Kidney (tissue), 14 donors: ENCODE measurements around the gene SYCE1L. TPM values are rescaled to one million over a fixed set of nuclear protein-coding genes. Genes with fewer than 3 reads are reported as not detected.
"Not testable (repeated sequence)": the region's sequence is repeated elsewhere in the genome, so short reads cannot be mapped to it uniquely, and the experiment has no call there.

Source experiments
- DNase-seq, 5 donors: peaks; one replicate each; pipeline ENCODE4 v3.0.0-alpha.2; 2013 to 2020
- FAIRE-seq: peaks from 2 replicates; lab custom pipeline; 2012; peaks lifted over from hg19 to GRCh38; lab: Jason Lieb, UNC
- H3K27ac ChIP-seq, 2 donors: one replicate each; pipeline ENCODE4 v1.7.0; 2013; ENCODE audit warnings: low read depth in 2 of 2, low read length in 2 of 2, inconsistent platforms in 1 of 2
- H3K27me3 ChIP-seq: one replicate; pipeline ENCODE4 v1.7.1; 2013; ENCODE audit warnings: low read length, inconsistent platforms; ENCODE audit not compliant: control insufficient read depth, insufficient read depth
- H3K36me3 ChIP-seq, 3 donors: one replicate each; pipeline versions ENCODE4 v1.7.0 to v1.7.1; 2013; ENCODE audit warnings: low read length in 3 of 3, control low read depth in 1 of 3, inconsistent platforms in 1 of 3; ENCODE audit not compliant: insufficient read depth in 3 of 3, control insufficient read depth in 2 of 3
- H3K4me1 ChIP-seq, 3 donors: one replicate each; pipeline versions ENCODE4 v1.7.0 to v1.7.1; 2013; ENCODE audit warnings: low read length in 3 of 3, inconsistent platforms in 1 of 3, low read depth in 1 of 3; ENCODE audit not compliant: control insufficient read depth in 2 of 3, insufficient read depth in 2 of 3
- H3K4me3 ChIP-seq, 3 donors: one replicate each; pipeline versions ENCODE4 v1.7.0 to v1.8.1; 2013; ENCODE audit warnings: low read length in 3 of 3, control low read depth in 1 of 3, inconsistent platforms in 1 of 3
- H3K9ac ChIP-seq, 3 donors: one replicate each; pipeline versions ENCODE4 v1.7.0 to v1.7.1; 2013; ENCODE audit warnings: low read length in 3 of 3, control low read depth in 1 of 3, inconsistent platforms in 1 of 3
- H3K9me3 ChIP-seq, 3 donors: one replicate each; pipeline versions ENCODE4 v1.7.0 to v1.7.1; 2013; ENCODE audit warnings: low read length in 3 of 3, control low read depth in 1 of 3, inconsistent platforms in 1 of 3; ENCODE audit not compliant: control insufficient read depth in 2 of 3, insufficient read depth in 1 of 3
- intact Hi-C: fragments of 100-400 bp; cut with DNase I; formaldehyde crosslinking; loops from one replicate; pipeline ENCODE4 v1.11.1; 2022
- polyA plus RNA-seq: library from polyadenylated mRNA; stranded (reverse); fragments of 350-450 nt; fragmentation: Illumina TruSeq; extraction: RNeasy Lipid Tissue Mini Kit (QIAGEN cat#74804); gene quantifications from one replicate; pipeline ENCODE4 v1.2.3, GENCODE V29; 2014; ENCODE audit warnings: low read depth, low replicate concordance; ENCODE audit not compliant: insufficient read depth
- total RNA-seq: library from RNA; stranded (reverse); fragmentation: NEBNext Ultra II Directional; extraction: Animal tissue kit (Norgen Biotek cat#: 25700); gene quantifications from one replicate; pipeline ENCODE4 v1.2.1, GENCODE V29; 2021
- TF ChIP-seq, protein P1 (sequence below): IDR thresholded peaks from 3 replicates; pipeline ENCODE4 v1.5.1; 2012; ENCODE audit warnings: mild to moderate bottlenecking, moderate library complexity, borderline replicate concordance; ENCODE audit not compliant: insufficient read depth; ENCODE audit errors: extremely low read depth
- donor health status: control.
- donor health status: control.
- donor health status: control.
- donor health status: control.
- donor health status: control.
- donor health status: DM: yes; HTN: yes; CAD: no.
- donor health status: Normal renal cell carcinoma (clear cell type).

Gene SYCE1L
- total and polyA plus RNA-seq, 2 donors from 2014 or later: 7.1 to 9.7 TPM

DNA sequence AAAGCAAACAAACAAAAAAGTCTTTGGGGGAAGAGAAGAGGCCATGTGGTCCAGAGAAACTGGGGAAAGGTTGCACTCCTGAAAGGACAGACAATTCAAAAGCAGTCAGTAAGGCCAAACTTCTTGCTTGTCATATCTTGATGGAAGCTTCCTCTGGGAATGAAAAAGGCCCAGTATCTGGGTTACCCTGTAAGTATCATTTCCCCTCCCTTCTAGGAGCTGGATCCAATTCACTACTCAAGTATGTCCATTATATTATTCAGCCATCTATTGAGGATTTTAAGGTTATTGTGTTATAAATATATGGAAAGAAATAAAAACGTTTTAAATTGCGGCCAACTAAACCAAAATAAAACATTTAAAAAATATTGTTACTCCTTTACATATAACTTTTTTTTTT is 34.2 kb upstream of the SYCE1L start:
- Histone ChIP-seq H3K9ac (no peak overlapping the region), H3K36me3 (no peaks in the 10 kb centered on the region), H3K4me3 (no peak overlapping the region), H3K27me3 (no peaks in the 10 kb centered on the region), H3K27ac (no peak overlapping the region), H3K4me1 (no peaks in the 10 kb centered on the region), H3K9me3 (no peaks in the 10 kb centered on the region)
- TF ChIP-seq, protein P1, sequence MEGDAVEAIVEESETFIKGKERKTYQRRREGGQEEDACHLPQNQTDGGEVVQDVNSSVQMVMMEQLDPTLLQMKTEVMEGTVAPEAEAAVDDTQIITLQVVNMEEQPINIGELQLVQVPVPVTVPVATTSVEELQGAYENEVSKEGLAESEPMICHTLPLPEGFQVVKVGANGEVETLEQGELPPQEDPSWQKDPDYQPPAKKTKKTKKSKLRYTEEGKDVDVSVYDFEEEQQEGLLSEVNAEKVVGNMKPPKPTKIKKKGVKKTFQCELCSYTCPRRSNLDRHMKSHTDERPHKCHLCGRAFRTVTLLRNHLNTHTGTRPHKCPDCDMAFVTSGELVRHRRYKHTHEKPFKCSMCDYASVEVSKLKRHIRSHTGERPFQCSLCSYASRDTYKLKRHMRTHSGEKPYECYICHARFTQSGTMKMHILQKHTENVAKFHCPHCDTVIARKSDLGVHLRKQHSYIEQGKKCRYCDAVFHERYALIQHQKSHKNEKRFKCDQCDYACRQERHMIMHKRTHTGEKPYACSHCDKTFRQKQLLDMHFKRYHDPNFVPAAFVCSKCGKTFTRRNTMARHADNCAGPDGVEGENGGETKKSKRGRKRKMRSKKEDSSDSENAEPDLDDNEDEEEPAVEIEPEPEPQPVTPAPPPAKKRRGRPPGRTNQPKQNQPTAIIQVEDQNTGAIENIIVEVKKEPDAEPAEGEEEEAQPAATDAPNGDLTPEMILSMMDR: no peak
- no peak for DNase-seq
- intact Hi-C loops: no loop called here
- no peak for FAIRE-seq

DNA sequence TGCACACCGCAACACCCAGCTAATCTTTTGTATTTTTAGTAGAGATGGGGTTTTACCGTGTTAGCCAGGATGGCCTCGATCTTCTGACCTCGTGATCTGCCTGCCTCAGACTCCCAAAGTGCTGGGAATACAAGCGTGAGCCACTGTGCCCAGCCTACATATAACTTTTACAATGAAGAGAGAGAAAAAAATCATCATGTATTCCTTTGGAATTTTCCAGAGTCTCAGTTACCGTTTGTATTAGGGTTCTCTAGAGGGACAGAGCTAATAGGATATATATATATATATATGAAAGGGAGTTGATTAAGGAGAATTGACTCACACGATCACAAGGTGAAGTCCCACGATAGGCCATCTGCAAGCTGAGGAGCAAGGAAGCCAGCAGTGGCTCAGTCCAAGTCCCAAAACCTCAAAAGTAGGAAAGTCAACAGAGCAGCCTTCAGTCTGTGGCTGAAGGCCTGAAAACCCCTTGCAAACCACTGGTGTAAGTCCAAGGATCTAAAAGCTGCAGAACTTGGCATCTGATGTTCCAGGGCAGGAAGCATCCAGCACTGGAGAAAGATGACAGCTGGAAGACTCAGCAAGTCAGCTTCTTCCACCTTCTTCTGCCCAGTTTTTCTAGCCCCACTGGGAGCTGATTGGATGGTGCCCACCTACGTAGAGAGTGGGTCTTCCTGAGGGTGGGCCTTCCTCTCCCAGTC is 33.5 kb upstream of the SYCE1L start:
- H3K4me3 ChIP-seq, H3K4me1 ChIP-seq, FAIRE-seq, H3K9me3 ChIP-seq, H3K27me3 ChIP-seq, H3K9ac ChIP-seq, DNase-seq, intact Hi-C loops, H3K36me3 ChIP-seq, H3K27ac ChIP-seq: not testable (repeated sequence)

- intact Hi-C loops: no loop called here
- no peak for DNase-seq
- no peak overlapping the region for H3K4me3 ChIP-seq
- H3K9me3 ChIP-seq: no peaks in the 10 kb centered on the region
- TF ChIP-seq, protein P1: no peak
- no peaks in the 10 kb centered on the region for H3K4me1 ChIP-seq
- H3K27me3 ChIP-seq: no peaks in the 10 kb centered on the region
- FAIRE-seq: no peak
- H3K36me3 ChIP-seq: no peaks in the 10 kb centered on the region
- H3K9ac ChIP-seq: no peak overlapping the region
- H3K27ac ChIP-seq: no peak overlapping the region
These were observed 32.5 kb upstream of the SYCE1L start for GRCh38 chr16:77166726-77167125.

DNA sequence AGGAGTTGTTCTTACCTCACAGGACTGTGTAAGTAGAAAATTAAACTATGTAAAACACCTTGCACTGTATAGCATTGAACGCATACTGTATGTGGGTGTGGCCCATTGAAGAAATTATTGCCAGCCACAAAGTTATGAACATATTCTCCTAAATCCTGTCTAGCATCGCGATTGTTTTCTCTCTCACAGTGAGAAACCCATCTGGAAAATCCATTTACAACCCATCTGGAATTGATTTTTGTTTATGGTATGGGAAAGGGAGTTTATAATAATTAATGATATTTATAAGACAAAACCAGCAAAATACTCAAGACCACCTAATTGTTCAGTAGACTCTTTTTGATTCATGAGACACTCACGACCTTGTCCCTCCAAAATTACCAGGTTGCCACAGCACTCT is 30.3 kb upstream of the SYCE1L start:
- no peaks in the 10 kb centered on the region for H3K4me1 ChIP-seq
- intact Hi-C loops: no loop called here
- DNase-seq: no peak
- no peaks in the 10 kb centered on the region for H3K9me3 ChIP-seq
- no peak overlapping the region for H3K9ac ChIP-seq
- FAIRE-seq: no peak
- H3K36me3 ChIP-seq: no peaks in the 10 kb centered on the region
- no peak overlapping the region for H3K4me3 ChIP-seq
- no peaks in the 10 kb centered on the region for H3K27me3 ChIP-seq
- no peak overlapping the region for H3K27ac ChIP-seq
- TF ChIP-seq, protein P1: no peak
